Stomach (tissue), 9 donors: ENCODE data around the gene ADPRHL1. TPM values are rescaled to one million over a fixed set of nuclear protein-coding genes. Genes with fewer than 3 reads are reported as not detected.
"Not testable (repeated sequence)": the region's sequence is repeated elsewhere in the genome, so short reads cannot be mapped to it uniquely, and the experiment has no call there.

Experiments
- DNase-seq, 2 donors: peaks; one replicate each; pipeline versions ENCODE4 v3.0.0 to v3.0.0-alpha.2; 2013 to 2019
- H3K27ac ChIP-seq, 5 donors: fragments of 200-600 bp in 4 of 5; sonication (generic) in 4 of 5; one replicate each; pipeline ENCODE4 v1.5.1; 2013 to 2019; ENCODE audit warnings: mild to moderate bottlenecking in 1 of 5, moderate library complexity in 1 of 5
- H3K27me3 ChIP-seq, 3 donors: fragments of 200-600 bp; sonication (generic); one replicate each; pipeline ENCODE4 v1.5.1; 2017 to 2019; ENCODE audit warnings: mixed run types in 1 of 3
- H3K36me3 ChIP-seq, 4 donors: fragments of 200-600 bp; sonication (generic); 1 replicate in 3 of 4; 2 replicates in 1 of 4; pipeline ENCODE4 v1.5.1; 2016 to 2019
- H3K4me1 ChIP-seq, 4 donors: fragments of 200-600 bp; sonication (generic); one replicate each; pipeline ENCODE4 v1.5.1; 2016 to 2019
- H3K4me3 ChIP-seq, 4 donors: fragments of 200-600 bp; sonication (generic) in 3 of 4; one replicate each; pipeline ENCODE4 v1.5.1; 2016 to 2019; ENCODE audit warnings: mild to moderate bottlenecking in 1 of 4
- H3K9me3 ChIP-seq, 4 donors: fragments of 200-600 bp; sonication (generic); one replicate each; pipeline ENCODE4 v1.5.1; 2016 to 2019
- CTCF ChIP-seq, 7 experiments: fragments of 450-650 bp in 4 of 7; fragments of 200-600 bp in 3 of 7; sonication (generic) in 3 of 7; IDR thresholded peaks; one replicate each; pipeline ENCODE4 v1.5.1; 2016 to 2019; ENCODE audit warnings: antibody characterized with exemption in 7 of 7, control low read depth in 2 of 7, mild to moderate bottlenecking in 1 of 7
- EP300 ChIP-seq: sonication (generic); formaldehyde crosslinking; IDR thresholded peaks from one replicate; pipeline ENCODE4 v1.6.1; 2017; ENCODE audit warnings: antibody characterized with exemption
- POLR2A ChIP-seq, 4 donors: fragments of 450-650 bp; IDR thresholded peaks; one replicate each; pipeline ENCODE4 v1.6.1; 2016; ENCODE audit warnings: antibody characterized with exemption in 4 of 4, control low read depth in 2 of 4, mild to moderate bottlenecking in 1 of 4, moderate library complexity in 1 of 4
- POLR2AphosphoS5 ChIP-seq, 3 donors: sonication (generic); formaldehyde crosslinking; IDR thresholded peaks; one replicate each; pipeline ENCODE4 v1.6.1; 2016; ENCODE audit warnings: antibody characterized with exemption in 3 of 3
- WGBS, 5 donors: extraction: QIAGEN DNeasy Blood & Tissue Kit in 3 of 5; methylation state at CpG; one replicate each; pipeline versions ENCODE4 v1.1.5 to v1.1.7; 2013 to 2018; 5-methylcytosine and 5-hydroxymethylcytosine counted together
- intact Hi-C: fragments of 100-400 bp; cut with DNase I; formaldehyde crosslinking; loops from one replicate; pipeline ENCODE4 v1.15.1; 2023; ENCODE audit warnings: low total_unique reads
- polyA plus RNA-seq, 3 donors: library from polyadenylated mRNA; stranded (reverse); fragments of 200-250 nt; gene quantifications; one replicate each; pipeline ENCODE4 v1.2.3, GENCODE V29; 2013
- total RNA-seq, 5 donors: library from RNA; depleted of rRNA; stranded (reverse); fragments of >200 nt; gene quantifications; one replicate each; pipeline versions ENCODE4 v1.1.0 to v1.2.3, GENCODE V29; 2014 to 2016
- donor health status: healthy with polysubstance abuse.
- donor health status: Bipolar disorder and iron deficiency.
- donor health status: healthy.

The ADPRHL1 gene
- total and polyA plus RNA-seq, 8 donors, result 1.7 to 6.7 (median 2.7) TPM

- no peak overlapping the region for H3K4me3 ChIP-seq
- intact Hi-C loops, result no loop called here
- TF ChIP-seq EP300 (no peak), POLR2AphosphoS5 (IDR thresholded peaks at IDR 0.05) (no peak), CTCF (IDR thresholded peaks at IDR 0.05) (no peak), POLR2A (IDR thresholded peaks at IDR 0.05) (no peak)
- no peaks in the 10 kb centered on the region for H3K4me1 ChIP-seq
- no peak overlapping the region for H3K27ac ChIP-seq
- H3K36me3 ChIP-seq, result no peaks in the 10 kb centered on the region
- 75 to 84% (median 83%) methylated on average over 4 to 20 of the region's 20 CpGs for WGBS, 5 donors
- H3K27me3 ChIP-seq, result peaks cover 0 to 26% (median 0%) of the 10 kb centered on the region in 3 donors
- DNase-seq, result no peak
- H3K9me3 ChIP-seq, result no peaks in the 10 kb centered on the region
Observed at GRCh38 chr13:113373811-113374485, 79.3 kb downstream of the ADPRHL1 start.

GRCh38 chr13:113371701-113372100, 81.6 kb downstream of the ADPRHL1 start:
- H3K36me3 ChIP-seq, intact Hi-C loops, H3K27ac ChIP-seq, H3K4me3 ChIP-seq, H3K4me1 ChIP-seq, H3K9me3 ChIP-seq: not testable (repeated sequence)
- DNase-seq, result peak in 1 of 2 donors; percentile 46
- 87 to 94% (median 89%) methylated on average over 3 of the region's 3 CpGs for WGBS, 5 donors
- H3K27me3 ChIP-seq, result peaks cover 0 to 19% (median 0%) of the 10 kb centered on the region in 3 donors

GRCh38 chr13:113371061-113371460, 82.2 kb downstream of the ADPRHL1 start:
- 65 to 84% (median 82%) methylated on average over 8 to 13 of the region's 13 CpGs for WGBS, 5 donors
- no peaks in the 10 kb centered on the region for H3K36me3 ChIP-seq
- DNase-seq, result peak in 1 of 2 donors; percentile 4
- no peaks in the 10 kb centered on the region for H3K9me3 ChIP-seq
- TF ChIP-seq EP300 (no peak), POLR2A (IDR thresholded peaks at IDR 0.05) (no peak), POLR2AphosphoS5 (IDR thresholded peaks at IDR 0.05) (no peak), CTCF (IDR thresholded peaks at IDR 0.05) (no peak)
- peaks cover 0 to 17% (median 0%) of the 10 kb centered on the region in 3 donors for H3K27me3 ChIP-seq
- H3K4me3 ChIP-seq, result no peak overlapping the region
- no peaks in the 10 kb centered on the region for H3K4me1 ChIP-seq
- intact Hi-C loops, result no loop called here
- H3K27ac ChIP-seq, result no peak overlapping the region

GRCh38 chr13:113369881-113370280, 83.4 kb downstream of the ADPRHL1 start:
- Histone ChIP-seq H3K4me3 (no peak overlapping the region), H3K27ac (no peak overlapping the region), H3K27me3 (peaks cover 0 to 16% (median 3%) of the 10 kb centered on the region in 3 donors), H3K36me3 (no peaks in the 10 kb centered on the region), H3K4me1 (peaks cover 0 to 5% (median 3%) of the 10 kb centered on the region in 4 donors), H3K9me3 (no peaks in the 10 kb centered on the region)
- intact Hi-C loops, result no loop called here
- WGBS, 5 donors, result 81 to 90% (median 87%) methylated on average over 9 to 10 of the region's 10 CpGs
- TF ChIP-seq CTCF (IDR thresholded peaks at IDR 0.05) (no peak), POLR2AphosphoS5 (IDR thresholded peaks at IDR 0.05) (no peak), EP300 (no peak), POLR2A (IDR thresholded peaks at IDR 0.05) (no peak)
- DNase-seq, result peak in 1 of 2 donors; percentile 3

- Histone ChIP-seq H3K27ac (no peak overlapping the region), H3K9me3 (no peaks in the 10 kb centered on the region), H3K4me1 (peaks cover 0 to 10% (median 8%) of the 10 kb centered on the region in 4 donors), H3K4me3 (no peak overlapping the region), H3K27me3 (peaks cover 0 to 16% (median 9%) of the 10 kb centered on the region in 3 donors), H3K36me3 (no peaks in the 10 kb centered on the region)
- intact Hi-C loops, result no loop called here
- no peak for TF ChIP-seq CTCF (IDR thresholded peaks at IDR 0.05)
- TF ChIP-seq POLR2A (IDR thresholded peaks at IDR 0.05), result no peak
- TF ChIP-seq POLR2AphosphoS5 (IDR thresholded peaks at IDR 0.05), result no peak
- no peak for TF ChIP-seq EP300
- WGBS, 5 donors, result 85 to 92% (median 90%) methylated on average over 21 to 29 of the region's 29 CpGs
- DNase-seq, result peak in 1 of 2 donors; percentile 23
Observed at GRCh38 chr13:113369189-113369588, 84.1 kb downstream of the ADPRHL1 start.

- peaks cover 0 to 14% (median 13%) of the 10 kb centered on the region in 4 donors for H3K4me1 ChIP-seq
- intact Hi-C loops, H3K36me3 ChIP-seq, H3K9me3 ChIP-seq, H3K27ac ChIP-seq, H3K4me3 ChIP-seq: not testable (repeated sequence)
- peak in 1 of 2 donors; percentile 4 for DNase-seq
- 84 to 89% (median 88%) methylated on average over 6 of the region's 6 CpGs for WGBS, 5 donors
- H3K27me3 ChIP-seq, result peaks cover 0 to 18% (median 14%) of the 10 kb centered on the region in 3 donors
Observed at GRCh38 chr13:113368353-113368752, 84.9 kb downstream of the ADPRHL1 start.
